Caco-2 (cell line): ENCODE results near the gene EMCN. TPM values are rescaled to one million over a fixed set of nuclear protein-coding genes. Genes with fewer than 3 reads are reported as not detected.
"Not testable (repeated sequence)": the region's sequence is repeated elsewhere in the genome, so short reads cannot be mapped to it uniquely, and the experiment has no call there.

Experiments
- BruUV-seq: library from RNA; stranded (reverse); fragments of 400-500 nt; replicated peaks from 2 replicates; lab custom pipeline; 2021; lab: Mats Ljungman, UMichigan
- CTCF ChIA-PET: fragments of 300-600 bp; sonication (Branson Sonifier 250); formaldehyde crosslinking; loops from one replicate; lab custom pipeline; 2022; ENCODE audit warnings: antibody characterized with exemption; lab: Charles Lee
- POLR2A ChIA-PET: fragments of 300-600 bp; sonication (Branson Sonifier 250); formaldehyde crosslinking; loops from one replicate; lab custom pipeline; 2022; ENCODE audit warnings: antibody characterized with exemption; lab: Charles Lee
- DNase-seq, 2 experiments: peaks; one replicate each; pipeline versions ENCODE4 v3.0.0 to v3.0.0-alpha.2; 2020 to 2022
- H3K27me3 ChIP-seq: replicated peaks from 2 replicates; pipeline ENCODE4 v1.6.0; 2011; ENCODE audit warnings: low read length; ENCODE audit not compliant: control insufficient read depth, insufficient read depth
- H3K36me3 ChIP-seq: 2 replicates; pipeline ENCODE4 v1.5.1; 2011; ENCODE audit warnings: low read length; ENCODE audit not compliant: control insufficient read depth, insufficient read depth
- H3K4me1 ChIP-seq: fragments of 250-450 bp; sonication (Bioruptor Pico); 2 replicates; pipeline ENCODE4 v1.5.1; 2020; ENCODE audit warnings: mild to moderate bottlenecking
- H3K4me3 ChIP-seq: 2 replicates; pipeline ENCODE4 v1.5.1; 2011; ENCODE audit warnings: low read depth, mild to moderate bottlenecking, control low read depth, low read length
- H3K9me3 ChIP-seq: fragments of 250-450 bp; sonication (Bioruptor Pico); 2 replicates; pipeline ENCODE4 v1.5.1; 2020; ENCODE audit warnings: mild to moderate bottlenecking, moderate library complexity
- H3K27ac Mint-ChIP-seq: one replicate; pipeline ENCODE4 v1.8.0; 2022; ENCODE audit warnings: mixed read lengths; ENCODE audit not compliant: unreplicated experiment
- H3K27me3 Mint-ChIP-seq: one replicate; pipeline ENCODE4 v1.8.0; 2022; ENCODE audit warnings: mixed read lengths; ENCODE audit not compliant: insufficient read depth, unreplicated experiment
- H3K36me3 Mint-ChIP-seq: one replicate; pipeline ENCODE4 v1.8.0; 2022; ENCODE audit warnings: mild to moderate bottlenecking, mixed read lengths; ENCODE audit not compliant: insufficient read depth, unreplicated experiment
- H3K4me1 Mint-ChIP-seq: one replicate; pipeline ENCODE4 v1.8.0; 2022; ENCODE audit warnings: low read depth, mixed read lengths; ENCODE audit not compliant: unreplicated experiment
- H3K4me3 Mint-ChIP-seq: one replicate; pipeline ENCODE4 v1.8.0; 2022; ENCODE audit warnings: mild to moderate bottlenecking, moderate library complexity, mixed read lengths; ENCODE audit not compliant: unreplicated experiment
- H3K9me3 Mint-ChIP-seq: one replicate; pipeline ENCODE4 v1.8.0; 2022; ENCODE audit warnings: mixed read lengths; ENCODE audit not compliant: unreplicated experiment
- CTCF ChIP-seq, 2 experiments: fragments of 200-600 bp in 1 of 2; IDR thresholded peaks; 1 replicate in 1 of 2; 2 replicates in 1 of 2; pipeline versions ENCODE4 v1.5.1 to v1.8.0; 2011 to 2022; ENCODE audit warnings: antibody characterized with exemption in 1 of 2, control low read depth in 1 of 2, inconsistent platforms in 1 of 2, low read depth in 1 of 2, low read length in 1 of 2, mild to moderate bottlenecking in 1 of 2, moderate library complexity in 1 of 2; ENCODE audit not compliant: insufficient read depth in 1 of 2, severe bottlenecking in 1 of 2, unreplicated experiment in 1 of 2
- intact Hi-C: fragments of 100-400 bp; cut with micrococcal nuclease; formaldehyde crosslinking; loops from one replicate; pipeline ENCODE4 v1.10.0; 2022; ENCODE audit not compliant: unreplicated experiment
- total RNA-seq: library from RNA; stranded (reverse); gene quantifications from 2 replicates; pipeline ENCODE4 v1.2.3, GENCODE V29; 2022

Gene EMCN
- total RNA-seq, 1 experiment from 2014 or later, result not detected

GRCh38 chr4:100533741-100534140 lies 15.9 kb upstream of the EMCN start:
- intact Hi-C loops, result no loop called here
- Mint-ChIP-seq H3K27ac (no peak overlapping the region), H3K9me3 (no peaks in the 10 kb centered on the region), H3K4me3 (no peak overlapping the region), H3K36me3 (no peaks in the 10 kb centered on the region), H3K27me3 (peaks cover 8% of the 10 kb centered on the region), H3K4me1 (no peaks in the 10 kb centered on the region)
- TF ChIP-seq CTCF (IDR thresholded peaks at IDR 0.05; ENCODE audit: insufficient read depth in 1 of 2, low read depth in 1 of 2, low read length in 1 of 2, severe bottlenecking in 1 of 2, unreplicated experiment in 1 of 2), result no peak
- H3K27me3 ChIP-seq, result no peaks in the 10 kb centered on the region
- no peak overlapping the region for H3K4me3 ChIP-seq
- H3K4me1 ChIP-seq, result no peaks in the 10 kb centered on the region
- H3K9me3 ChIP-seq, result no peaks in the 10 kb centered on the region
- BruUV-seq, result no TSS peak
- H3K36me3 ChIP-seq, result no peaks in the 10 kb centered on the region
- no peak for DNase-seq
- CTCF ChIA-PET, result no interaction called here
- POLR2A ChIA-PET, result no interaction called here

- H3K36me3 ChIP-seq, H3K9me3 ChIP-seq, H3K27me3 ChIP-seq, H3K36me3 Mint-ChIP-seq, intact Hi-C loops, H3K27ac Mint-ChIP-seq, CTCF ChIA-PET, H3K4me3 ChIP-seq, BruUV-seq, H3K4me3 Mint-ChIP-seq, H3K4me1 ChIP-seq, H3K4me1 Mint-ChIP-seq, H3K9me3 Mint-ChIP-seq, H3K27me3 Mint-ChIP-seq, POLR2A ChIA-PET, DNase-seq: not testable (repeated sequence)
Measured at GRCh38 chr4:100530161-100530560, 12.3 kb upstream of the EMCN start.

- no peaks in the 10 kb centered on the region for H3K9me3 Mint-ChIP-seq
- H3K36me3 ChIP-seq, result no peaks in the 10 kb centered on the region
- CTCF ChIA-PET, result no interaction called here
- H3K4me3 ChIP-seq, result no peak overlapping the region
- H3K36me3 Mint-ChIP-seq, result no peaks in the 10 kb centered on the region
- no peak for TF ChIP-seq CTCF (IDR thresholded peaks at IDR 0.05; ENCODE audit: insufficient read depth in 1 of 2, low read depth in 1 of 2, low read length in 1 of 2, severe bottlenecking in 1 of 2, unreplicated experiment in 1 of 2)
- H3K27me3 Mint-ChIP-seq, result peaks cover 4% of the 10 kb centered on the region
- no peak for DNase-seq
- no peak overlapping the region for H3K27ac Mint-ChIP-seq
- POLR2A ChIA-PET, result no interaction called here
- no peaks in the 10 kb centered on the region for H3K4me1 ChIP-seq
- H3K9me3 ChIP-seq, result no peaks in the 10 kb centered on the region
- no peaks in the 10 kb centered on the region for H3K27me3 ChIP-seq
- H3K4me3 Mint-ChIP-seq, result no peak overlapping the region
- intact Hi-C loops, result no loop called here
- no TSS peak for BruUV-seq
- H3K4me1 Mint-ChIP-seq, result no peaks in the 10 kb centered on the region
Measured at GRCh38 chr4:100525686-100526085, 7.9 kb upstream of the EMCN start.

- Histone ChIP-seq H3K36me3 (no peaks in the 10 kb centered on the region), H3K27me3 (no peaks in the 10 kb centered on the region), H3K4me3 (no peak overlapping the region), H3K9me3 (no peaks in the 10 kb centered on the region), H3K4me1 (no peaks in the 10 kb centered on the region)
- Mint-ChIP-seq H3K36me3 (no peaks in the 10 kb centered on the region), H3K27ac (no peak overlapping the region), H3K4me3 (no peak overlapping the region), H3K27me3 (peaks cover 4% of the 10 kb centered on the region), H3K9me3 (no peaks in the 10 kb centered on the region), H3K4me1 (no peaks in the 10 kb centered on the region)
- CTCF ChIA-PET, result no interaction called here
- no peak for DNase-seq
- no TSS peak for BruUV-seq
- intact Hi-C loops, result no loop called here
- POLR2A ChIA-PET, result no interaction called here
- TF ChIP-seq CTCF (IDR thresholded peaks at IDR 0.05; ENCODE audit: insufficient read depth in 1 of 2, low read depth in 1 of 2, low read length in 1 of 2, severe bottlenecking in 1 of 2, unreplicated experiment in 1 of 2), result no peak
Measured at GRCh38 chr4:100519205-100519604, 1.4 kb upstream of the EMCN start.
